Bronchial epithelial cell (primary cell): ENCODE results near the gene FBXO21. TPM values are rescaled to one million over a fixed set of nuclear protein-coding genes. Genes with fewer than 3 reads are reported as not detected.

Experiments used
- DNase-seq: peaks from one replicate; pipeline ENCODE4 v3.0.0-alpha.2; 2010; ENCODE audit warnings: low read depth
- FAIRE-seq: peaks from 2 replicates; lab custom pipeline; 2011; peaks lifted over from hg19 to GRCh38; lab: Jason Lieb, UNC
- H3K27me3 ChIP-seq: 2 replicates; pipeline ENCODE4 v1.5.1; 2011; ENCODE audit warnings: low read length; ENCODE audit not compliant: control insufficient read depth, insufficient read depth
- H3K36me3 ChIP-seq: 2 replicates; pipeline ENCODE4 v1.5.1; 2011; ENCODE audit warnings: low read length; ENCODE audit not compliant: control insufficient read depth, insufficient read depth
- H3K4me3 ChIP-seq: 2 replicates; pipeline ENCODE4 v1.5.1; 2011; ENCODE audit warnings: mild to moderate bottlenecking, low read depth, low read length, control low read depth
- CTCF ChIP-seq: IDR thresholded peaks from 2 replicates; pipeline ENCODE4 v1.5.1; 2011; ENCODE audit warnings: mild to moderate bottlenecking, moderate library complexity, low read length, control low read depth, inconsistent platforms; ENCODE audit not compliant: insufficient read depth, severe bottlenecking
- total RNA-seq: library from RNA; depleted of rRNA; stranded (reverse); fragments of >200 nt; gene quantifications from 2 replicates; pipeline ENCODE4 v1.2.1, GENCODE V29; 2014

The FBXO21 gene
- total RNA-seq, 1 donor from 2014 or later, result 52.7 TPM

- Histone ChIP-seq H3K4me3 (peak overlapping the region; percentile 21), H3K36me3 (peaks cover 3% of the 10 kb centered on the region), H3K27me3 (no peaks in the 10 kb centered on the region)
- DNase-seq (peak; percentile 97), FAIRE-seq (no peak)
- TF ChIP-seq CTCF, result no peak
Measured at GRCh38 chr12:117143008-117143532, 47.2 kb downstream of the FBXO21 start.

- Histone ChIP-seq H3K27me3 (no peaks in the 10 kb centered on the region), H3K36me3 (peaks cover 1% of the 10 kb centered on the region), H3K4me3 (no peak overlapping the region)
- FAIRE-seq (no peak), DNase-seq (no peak)
- no peak for TF ChIP-seq CTCF
Measured at GRCh38 chr12:117142094-117142493, 48.2 kb downstream of the FBXO21 start.

GRCh38 chr12:117141097-117141898 is 49.0 kb downstream of the FBXO21 start:
- DNase-seq (no peak), FAIRE-seq (no peak)
- Histone ChIP-seq H3K4me3 (no peak overlapping the region), H3K36me3 (no peaks in the 10 kb centered on the region), H3K27me3 (no peaks in the 10 kb centered on the region)
- no peak for TF ChIP-seq CTCF

- no peaks in the 10 kb centered on the region for H3K27me3 ChIP-seq
- H3K36me3 ChIP-seq, result no peaks in the 10 kb centered on the region
- DNase-seq (no peak), FAIRE-seq (no peak)
- TF ChIP-seq CTCF, result no peak
- no peak overlapping the region for H3K4me3 ChIP-seq
Measured at GRCh38 chr12:117140397-117141096, 49.7 kb downstream of the FBXO21 start.

GRCh38 chr12:117139025-117139717 is 51.1 kb downstream of the FBXO21 start:
- TF ChIP-seq CTCF, result no peak
- no peak for FAIRE-seq
- no peaks in the 10 kb centered on the region for H3K27me3 ChIP-seq

More at GRCh38 chr12:117139025-117139717, 51.1 kb downstream of the FBXO21 start:
- no peak for DNase-seq
- Histone ChIP-seq H3K4me3 (no peak overlapping the region), H3K36me3 (no peaks in the 10 kb centered on the region)
